ENCODE results near the gene VAV3. TPM values are rescaled to one million over a fixed set of nuclear protein-coding genes. Genes with fewer than 3 reads are reported as not detected.

VAV3 gene
- total and polyA plus RNA-seq, 11 donors: 0.57 to 8.3 (median 1.9) TPM

DNA sequence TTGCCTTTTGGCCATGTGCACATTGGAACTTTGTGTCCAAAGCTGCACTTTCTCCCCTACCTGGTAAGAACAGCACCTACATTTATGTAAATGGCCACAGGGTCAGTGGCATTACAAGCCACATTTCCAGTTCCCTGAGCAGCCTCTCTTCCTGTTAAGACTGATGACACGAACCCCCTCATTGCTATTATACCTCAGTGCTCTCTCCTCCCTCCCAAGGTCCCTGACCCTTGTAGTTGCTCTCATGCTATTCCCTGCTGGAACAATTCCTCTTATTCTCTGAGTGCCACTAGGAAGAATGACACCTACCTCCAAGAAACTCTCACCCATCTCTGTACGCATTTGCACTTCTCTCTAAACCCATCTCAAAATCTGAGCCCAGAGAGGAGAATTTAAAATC, 14.9 kb upstream of the VAV3 start:
- WGBS, 4 donors: 80 to 97% (median 88%) methylated on average over 1 to 2 of the region's 2 CpGs
- intact Hi-C loops (cut with DNase I): no loop called here
- DNase-seq (no peak), ATAC-seq (no peak)
- no peaks in the 10 kb centered on the region for H3K4me1 ChIP-seq
- H3K27me3 ChIP-seq: no peaks in the 10 kb centered on the region
- no peaks in the 10 kb centered on the region for H3K9me3 ChIP-seq
- H3K27ac ChIP-seq: no peak overlapping the region
- no peak overlapping the region for H3K4me3 ChIP-seq
- TF ChIP-seq, protein P1, sequence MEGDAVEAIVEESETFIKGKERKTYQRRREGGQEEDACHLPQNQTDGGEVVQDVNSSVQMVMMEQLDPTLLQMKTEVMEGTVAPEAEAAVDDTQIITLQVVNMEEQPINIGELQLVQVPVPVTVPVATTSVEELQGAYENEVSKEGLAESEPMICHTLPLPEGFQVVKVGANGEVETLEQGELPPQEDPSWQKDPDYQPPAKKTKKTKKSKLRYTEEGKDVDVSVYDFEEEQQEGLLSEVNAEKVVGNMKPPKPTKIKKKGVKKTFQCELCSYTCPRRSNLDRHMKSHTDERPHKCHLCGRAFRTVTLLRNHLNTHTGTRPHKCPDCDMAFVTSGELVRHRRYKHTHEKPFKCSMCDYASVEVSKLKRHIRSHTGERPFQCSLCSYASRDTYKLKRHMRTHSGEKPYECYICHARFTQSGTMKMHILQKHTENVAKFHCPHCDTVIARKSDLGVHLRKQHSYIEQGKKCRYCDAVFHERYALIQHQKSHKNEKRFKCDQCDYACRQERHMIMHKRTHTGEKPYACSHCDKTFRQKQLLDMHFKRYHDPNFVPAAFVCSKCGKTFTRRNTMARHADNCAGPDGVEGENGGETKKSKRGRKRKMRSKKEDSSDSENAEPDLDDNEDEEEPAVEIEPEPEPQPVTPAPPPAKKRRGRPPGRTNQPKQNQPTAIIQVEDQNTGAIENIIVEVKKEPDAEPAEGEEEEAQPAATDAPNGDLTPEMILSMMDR (IDR thresholded peaks at IDR 0.05): no peak
- TF ChIP-seq POLR2A (IDR thresholded peaks at IDR 0.05): no peak
- no peaks in the 10 kb centered on the region for H3K36me3 ChIP-seq

DNA sequence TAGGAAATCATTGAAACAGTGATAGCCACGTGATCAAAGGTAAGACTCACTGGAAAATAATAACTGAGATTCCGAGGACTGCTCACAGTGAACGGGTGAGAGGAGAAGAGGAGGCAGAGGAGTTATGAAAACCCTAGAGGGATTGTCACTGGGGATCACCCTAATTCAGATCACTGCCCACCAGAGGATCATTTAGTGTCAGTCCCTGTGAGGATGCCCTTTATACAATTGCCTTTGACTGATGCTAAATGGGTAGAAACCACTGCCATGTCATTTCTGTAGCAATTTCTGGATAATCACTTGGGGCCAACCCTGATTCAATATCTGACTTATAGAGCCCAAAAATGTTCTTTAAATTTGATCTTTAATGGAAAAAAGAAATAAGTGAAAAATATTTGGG, 14.1 kb upstream of the VAV3 start:
- TF ChIP-seq, protein P1 (IDR thresholded peaks at IDR 0.05): no peak
- no peak for TF ChIP-seq POLR2A (IDR thresholded peaks at IDR 0.05)
- Histone ChIP-seq H3K36me3 (no peaks in the 10 kb centered on the region), H3K4me3 (no peak overlapping the region), H3K27me3 (no peaks in the 10 kb centered on the region), H3K27ac (no peak overlapping the region), H3K4me1 (no peaks in the 10 kb centered on the region), H3K9me3 (no peaks in the 10 kb centered on the region)
- intact Hi-C loops (cut with DNase I): no loop called here
- DNase-seq (no peak), ATAC-seq (no peak)
- 88 to 94% (median 90%) methylated on average over 3 of the region's 3 CpGs for WGBS, 4 donors

DNA sequence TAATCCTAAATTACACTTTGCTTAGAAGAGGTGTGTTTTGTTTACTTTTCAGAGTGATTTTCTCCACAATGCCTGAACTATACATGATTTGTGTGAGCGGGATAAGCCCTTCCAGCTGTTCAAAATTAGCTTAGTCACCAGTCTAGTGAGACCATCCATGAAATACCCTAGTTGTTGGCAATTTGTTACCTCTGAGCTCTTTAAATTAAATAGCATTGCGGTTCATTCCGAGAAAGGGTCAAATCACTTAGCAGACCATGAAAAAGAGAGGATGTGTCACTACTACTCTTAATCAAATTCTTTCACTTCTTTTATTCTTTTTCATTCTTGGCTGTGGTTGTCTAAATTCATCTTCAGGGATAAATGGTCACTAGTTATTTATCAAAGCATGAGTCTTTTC, 11.9 kb upstream of the VAV3 start:
- ATAC-seq: no peak
- H3K36me3 ChIP-seq: no peaks in the 10 kb centered on the region
- no peak for TF ChIP-seq POLR2A (IDR thresholded peaks at IDR 0.05)
- TF ChIP-seq, protein P1 (IDR thresholded peaks at IDR 0.05): no peak
- intact Hi-C loops (cut with DNase I): no loop called here
- DNase-seq: no peak
- H3K27me3 ChIP-seq: no peaks in the 10 kb centered on the region
- no peak overlapping the region for H3K4me3 ChIP-seq
- WGBS, 4 donors: 78 to 94% (median 92%) methylated on average over 3 of the region's 3 CpGs
- no peaks in the 10 kb centered on the region for H3K4me1 ChIP-seq
- H3K27ac ChIP-seq: no peak overlapping the region
- no peaks in the 10 kb centered on the region for H3K9me3 ChIP-seq

DNA sequence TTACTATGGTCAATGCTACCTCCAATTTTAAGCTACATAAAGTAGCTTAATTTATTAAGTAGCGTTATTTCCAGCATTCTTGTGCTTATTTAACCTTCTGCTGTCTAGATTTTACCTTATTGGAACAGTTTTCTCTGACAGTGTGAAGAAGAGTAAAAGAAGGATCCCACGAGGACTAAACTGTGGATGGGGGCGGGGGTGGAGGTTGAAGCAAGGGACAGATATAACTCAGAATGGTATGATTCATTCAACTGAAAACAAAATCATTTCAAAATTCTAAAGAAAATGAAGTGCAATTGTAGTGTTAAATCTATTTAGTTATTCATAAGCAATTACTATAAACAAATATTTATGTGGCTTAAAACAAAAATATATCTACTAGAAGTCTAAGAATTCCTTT, 11.5 kb upstream of the VAV3 start:
- intact Hi-C loops (cut with DNase I): no loop called here
- ATAC-seq (no peak), DNase-seq (no peak)
- no peaks in the 10 kb centered on the region for H3K9me3 ChIP-seq
- H3K27ac ChIP-seq: no peak overlapping the region
- H3K36me3 ChIP-seq: no peaks in the 10 kb centered on the region
- H3K27me3 ChIP-seq: no peaks in the 10 kb centered on the region
- H3K4me3 ChIP-seq: no peak overlapping the region
- TF ChIP-seq, protein P1 (IDR thresholded peaks at IDR 0.05): no peak
- TF ChIP-seq POLR2A (IDR thresholded peaks at IDR 0.05): no peak
- 87 to 90% (median 89%) methylated on average over 3 of the region's 3 CpGs for WGBS, 4 donors
- no peaks in the 10 kb centered on the region for H3K4me1 ChIP-seq

Data from heart left ventricle (tissue), 16 donors.